ENCODE measurements around the gene ORM2. TPM values are rescaled to one million over a fixed set of nuclear protein-coding genes. Genes with fewer than 3 reads are reported as not detected.

Gene ORM2
- total RNA-seq, 2 donors from 2014 or later, result not detected

DNA sequence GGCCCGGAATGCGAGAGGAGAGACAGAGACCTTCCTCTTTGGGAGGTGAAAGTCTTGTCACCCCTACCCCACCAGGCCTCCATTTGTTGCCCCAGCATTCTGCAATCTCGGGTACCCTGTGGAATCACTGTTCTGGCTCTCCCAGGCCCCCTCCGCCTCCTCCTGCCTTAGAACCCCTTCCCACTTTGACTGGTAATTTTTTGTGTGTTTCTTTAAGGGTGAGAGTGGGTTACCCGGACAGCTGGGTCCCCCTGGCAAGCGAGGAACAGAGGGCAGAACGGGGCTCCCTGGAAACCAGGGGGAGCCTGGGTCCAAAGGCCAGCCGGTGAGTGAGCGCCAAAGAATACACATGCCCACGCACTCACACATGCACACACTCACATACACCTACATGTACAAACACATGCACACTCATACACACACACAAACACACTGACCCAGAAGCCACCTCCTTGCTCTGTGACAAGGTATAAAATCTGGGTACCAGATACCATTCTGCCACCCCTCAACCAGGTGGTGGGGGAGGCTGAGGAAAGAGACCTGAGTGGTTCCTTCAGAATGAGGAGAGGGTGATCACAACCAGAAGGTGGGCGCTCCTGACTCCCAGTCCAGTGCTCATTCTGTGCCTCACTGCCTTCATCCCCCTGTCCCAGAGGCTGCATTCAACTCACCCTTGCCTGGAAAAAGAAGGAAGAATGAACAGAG lies 37.6 kb upstream of the ORM2 start:
- WGBS, 2 donors, result 82 to 86% methylated on average over 11 of the region's 11 CpGs
- H3K4me3 ChIP-seq, result no peak overlapping the region
- H3K4me1 ChIP-seq, result peaks cover 8% of the 10 kb centered on the region
- intact Hi-C loops (cut with DNase I), result loop anchor here (5.0 kb wide), 1 partner anchor 185 kb away; no protein-coding TSS in a partner anchor
- no peaks in the 10 kb centered on the region for H3K27me3 ChIP-seq
- H3K36me3 ChIP-seq (replicated peaks in 1 of 2; ENCODE audit: insufficient read depth in 1 of 2, low read depth in 2 of 2), result peaks cover 0 to 2% of the 10 kb centered on the region in 2 donors
- TF ChIP-seq, protein P1, sequence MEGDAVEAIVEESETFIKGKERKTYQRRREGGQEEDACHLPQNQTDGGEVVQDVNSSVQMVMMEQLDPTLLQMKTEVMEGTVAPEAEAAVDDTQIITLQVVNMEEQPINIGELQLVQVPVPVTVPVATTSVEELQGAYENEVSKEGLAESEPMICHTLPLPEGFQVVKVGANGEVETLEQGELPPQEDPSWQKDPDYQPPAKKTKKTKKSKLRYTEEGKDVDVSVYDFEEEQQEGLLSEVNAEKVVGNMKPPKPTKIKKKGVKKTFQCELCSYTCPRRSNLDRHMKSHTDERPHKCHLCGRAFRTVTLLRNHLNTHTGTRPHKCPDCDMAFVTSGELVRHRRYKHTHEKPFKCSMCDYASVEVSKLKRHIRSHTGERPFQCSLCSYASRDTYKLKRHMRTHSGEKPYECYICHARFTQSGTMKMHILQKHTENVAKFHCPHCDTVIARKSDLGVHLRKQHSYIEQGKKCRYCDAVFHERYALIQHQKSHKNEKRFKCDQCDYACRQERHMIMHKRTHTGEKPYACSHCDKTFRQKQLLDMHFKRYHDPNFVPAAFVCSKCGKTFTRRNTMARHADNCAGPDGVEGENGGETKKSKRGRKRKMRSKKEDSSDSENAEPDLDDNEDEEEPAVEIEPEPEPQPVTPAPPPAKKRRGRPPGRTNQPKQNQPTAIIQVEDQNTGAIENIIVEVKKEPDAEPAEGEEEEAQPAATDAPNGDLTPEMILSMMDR (IDR thresholded peaks at IDR 0.05), result no peak
- no peak for TF ChIP-seq POLR2A (IDR thresholded peaks at IDR 0.05)
- no peaks in the 10 kb centered on the region for H3K9me3 ChIP-seq
- no peak for ATAC-seq
- peak in 2 of 4 donors; percentile 1 to 2 for DNase-seq
- no peak overlapping the region for H3K27ac ChIP-seq

DNA sequence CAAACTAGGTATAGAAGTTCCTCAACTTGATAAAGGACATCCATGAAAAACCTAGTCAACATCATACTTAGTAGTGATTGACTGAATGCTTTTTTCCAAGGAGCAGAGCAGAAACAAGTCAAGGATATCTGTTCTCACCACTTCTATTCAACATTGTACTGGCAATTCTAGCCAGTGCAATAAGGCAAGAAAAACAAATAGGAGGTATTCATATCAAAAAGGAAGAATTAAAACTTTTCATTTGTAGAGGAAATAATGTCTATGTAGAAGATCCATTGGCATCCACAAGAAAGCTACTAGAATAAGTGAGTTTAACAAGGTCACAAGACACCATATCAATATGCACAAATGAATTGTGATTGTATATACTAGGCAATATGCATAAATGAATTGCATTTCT lies 35.0 kb upstream of the ORM2 start:
- no peak overlapping the region for H3K27ac ChIP-seq
- no peaks in the 10 kb centered on the region for H3K27me3 ChIP-seq
- peaks cover 0 to 2% of the 10 kb centered on the region in 2 donors for H3K36me3 ChIP-seq (replicated peaks in 1 of 2; ENCODE audit: insufficient read depth in 1 of 2, low read depth in 2 of 2)
- ATAC-seq (no peak), DNase-seq (no peak)
- H3K4me1 ChIP-seq, result no peaks in the 10 kb centered on the region
- no peak overlapping the region for H3K4me3 ChIP-seq
- H3K9me3 ChIP-seq, result no peaks in the 10 kb centered on the region
- intact Hi-C loops (cut with DNase I), result loop anchor here (5.0 kb wide), 1 partner anchor 187 kb away; no protein-coding TSS in a partner anchor
- TF ChIP-seq, protein P1 (IDR thresholded peaks at IDR 0.05), result no peak
- TF ChIP-seq POLR2A (IDR thresholded peaks at IDR 0.05), result no peak

DNA sequence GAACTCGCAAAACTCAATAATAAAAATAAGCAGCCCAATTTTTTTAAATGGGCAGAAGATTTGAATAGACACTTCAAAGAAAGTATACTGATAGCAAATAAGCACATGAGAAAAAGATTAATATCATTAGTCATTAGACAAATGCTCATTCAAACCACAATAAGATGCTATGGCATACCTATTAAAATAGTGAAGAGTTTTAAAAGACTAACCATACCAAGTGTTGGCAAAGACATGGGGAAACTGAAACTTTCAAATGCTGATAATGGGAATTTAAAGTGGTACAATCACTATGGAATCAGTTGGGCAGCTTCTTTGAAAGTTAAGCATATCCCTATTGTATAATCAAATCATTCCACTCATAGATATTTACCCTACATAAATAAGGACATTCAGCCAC lies 33.3 kb upstream of the ORM2 start:
- 94 to 97% methylated on average over 1 of the region's 1 CpG for WGBS, 2 donors

DNA sequence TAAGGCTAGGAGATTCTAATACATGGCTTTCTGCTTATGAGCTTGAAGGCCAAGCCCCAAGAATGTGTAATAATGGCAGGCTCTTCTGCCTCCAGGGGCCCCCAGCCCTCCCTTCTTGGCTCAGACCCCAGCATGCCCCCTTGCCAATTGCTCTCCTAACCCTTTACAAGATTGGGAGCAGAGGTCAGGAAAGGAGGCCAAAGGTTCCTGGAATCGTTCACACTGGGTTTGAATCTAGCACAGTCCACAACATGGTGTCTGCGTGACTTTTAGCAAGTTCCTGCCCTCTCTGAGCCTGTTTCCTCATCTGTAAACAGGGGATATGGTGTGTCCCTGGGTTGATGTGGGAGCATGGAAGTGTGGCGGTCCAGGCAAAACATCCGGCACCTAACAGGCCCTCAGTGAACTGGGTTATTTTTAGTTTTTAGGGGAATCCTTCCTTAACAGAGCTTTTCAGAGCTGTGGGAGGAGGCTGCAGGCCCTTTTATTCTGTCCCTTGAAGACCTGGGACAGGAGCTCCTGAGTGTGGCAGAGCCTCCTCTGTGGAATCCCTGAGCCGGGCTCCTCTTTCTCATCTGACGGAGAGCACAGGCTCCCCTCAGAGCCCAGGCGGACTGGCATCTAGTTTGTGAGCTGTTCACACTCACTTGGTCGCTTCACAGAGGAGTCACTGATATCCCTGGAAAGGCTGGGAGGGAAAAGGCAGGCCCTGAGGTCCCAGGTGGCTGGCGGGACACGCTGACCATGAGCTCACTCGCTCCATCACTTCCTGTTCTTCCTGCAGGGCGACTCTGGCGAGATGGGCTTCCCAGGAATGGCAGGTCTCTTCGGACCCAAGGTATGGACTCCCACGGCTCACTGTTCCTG lies 30.1 kb upstream of the ORM2 start:
- DNase-seq, result peak in 2 of 4 donors; percentile 0 to 8
- Histone ChIP-seq H3K4me1 (no peaks in the 10 kb centered on the region), H3K36me3 (replicated peaks in 1 of 2; ENCODE audit: insufficient read depth in 1 of 2, low read depth in 2 of 2) (peaks cover 0 to 2% of the 10 kb centered on the region in 2 donors), H3K9me3 (no peaks in the 10 kb centered on the region), H3K4me3 (no peak overlapping the region), H3K27ac (no peak overlapping the region), H3K27me3 (no peaks in the 10 kb centered on the region)
- no peak for TF ChIP-seq POLR2A (IDR thresholded peaks at IDR 0.05)
- TF ChIP-seq, protein P1 (IDR thresholded peaks at IDR 0.05), result no peak
- WGBS, 2 donors, result 86 to 88% methylated on average over 15 of the region's 15 CpGs
- ATAC-seq, result no peak
- intact Hi-C loops (cut with DNase I), result no loop called here

More for the DNA sequence above, 33.3 kb upstream of the ORM2 start:
- DNase-seq (no peak), ATAC-seq (no peak)
- Histone ChIP-seq H3K9me3 (no peaks in the 10 kb centered on the region), H3K27ac (no peak overlapping the region), H3K4me3 (no peak overlapping the region), H3K36me3 (replicated peaks in 1 of 2; ENCODE audit: insufficient read depth in 1 of 2, low read depth in 2 of 2) (peaks cover 0 to 2% of the 10 kb centered on the region in 2 donors), H3K4me1 (no peaks in the 10 kb centered on the region), H3K27me3 (no peaks in the 10 kb centered on the region)
- no peak for TF ChIP-seq POLR2A (IDR thresholded peaks at IDR 0.05)
- TF ChIP-seq, protein P1 (IDR thresholded peaks at IDR 0.05), result no peak
- intact Hi-C loops (cut with DNase I), result no loop called here
